Suppressor macrophage treated with lipopolysaccharide for 1 hour (primary cell): ENCODE results near the gene OSER1.
A peak's percentile ranks its signal among the peaks of the same experiment; 100 is the strongest.
"Not testable (repeated sequence)": the region's sequence is repeated elsewhere in the genome, so short reads cannot be mapped to it uniquely, and the experiment has no call there.

Experiments
- DNase-seq, 3 donors: peaks; one replicate each; pipeline ENCODE4 v3.0.0-alpha.2; 2020 to 2022

Gene OSER1

GRCh38 chr20:44199877-44200276 is 10.7 kb downstream of the OSER1 start:
- DNase-seq = no peak

GRCh38 chr20:44198872-44199271 is 11.7 kb downstream of the OSER1 start:
- DNase-seq = no peak

GRCh38 chr20:44196271-44196670 is 14.3 kb downstream of the OSER1 start:
- no peak for DNase-seq

GRCh38 chr20:44195605-44196004 is 15.0 kb downstream of the OSER1 start:
- DNase-seq = no peak

- DNase-seq = no peak
Observed at GRCh38 chr20:44193801-44194200, 16.8 kb downstream of the OSER1 start.

GRCh38 chr20:44191640-44192039 is 18.9 kb downstream of the OSER1 start:
- not testable (repeated sequence) for DNase-seq

- peak; percentile 71 to 79 (median 74) for DNase-seq
Observed at GRCh38 chr20:44190197-44190852, 20.2 kb downstream of the OSER1 start.

GRCh38 chr20:44188752-44189151 is 21.8 kb downstream of the OSER1 start:
- no peak for DNase-seq

- peak in 1 of 3 donors; percentile 23 for DNase-seq
Observed at GRCh38 chr20:44187772-44188709, 22.5 kb downstream of the OSER1 start.

- peak in 1 of 3 donors; percentile 19 for DNase-seq
Observed at GRCh38 chr20:44187054-44187771, 23.4 kb downstream of the OSER1 start, which contains the start of gene JPH2. JPH2 (minus strand) TSS chr20:44187188; CDS start chr20:44186705, 483 bp downstream.

- DNase-seq = no peak
Observed at GRCh38 chr20:44186674-44187053, 23.9 kb downstream of the OSER1 start.

GRCh38 chr20:44186201-44186600 is 24.4 kb downstream of the OSER1 start:
- DNase-seq = no peak

GRCh38 chr20:44185574-44185973 is 25.0 kb downstream of the OSER1 start:
- DNase-seq = no peak

- DNase-seq = no peak
Observed at GRCh38 chr20:44183282-44183681, 27.3 kb downstream of the OSER1 start.

GRCh38 chr20:44182863-44183262 is 27.7 kb downstream of the OSER1 start:
- no peak for DNase-seq

GRCh38 chr20:44182135-44182765 is 28.3 kb downstream of the OSER1 start:
- no peak for DNase-seq

GRCh38 chr20:44181611-44182010 is 29.0 kb downstream of the OSER1 start:
- DNase-seq = no peak

- DNase-seq = no peak
Observed at GRCh38 chr20:44180814-44181213, 29.8 kb downstream of the OSER1 start.

- no peak for DNase-seq
Observed at GRCh38 chr20:44176833-44177534, 33.6 kb downstream of the OSER1 start.

- DNase-seq = no peak
Observed at GRCh38 chr20:44174996-44175765, 35.4 kb downstream of the OSER1 start.

- no peak for DNase-seq
Observed at GRCh38 chr20:44173846-44174245, 36.7 kb downstream of the OSER1 start.
